ENCODE measurements around the gene SUN1. TPM values are rescaled to one million over a fixed set of nuclear protein-coding genes. Genes with fewer than 3 reads are reported as not detected.

SUN1 gene
- total and polyA plus RNA-seq, 9 of the 15 experiments (the other 6 are each of a cell fraction or from before 2014, with no cell fraction given) = 36.8 to 132 (median 62.3) TPM

GRCh38 chr7:845731-846130, 13.5 kb downstream of the SUN1 start:
- Histone ChIP-seq H2AFZ (ENCODE audit: low read depth, low read length) (no peak overlapping the region), H3K27ac (ENCODE audit: extremely low read depth, low read depth, low read length) (no peak overlapping the region), H3K4me2 (ENCODE audit: insufficient read depth, low read length) (no peak overlapping the region), H3K79me2 (ENCODE audit: control insufficient read depth, insufficient read depth, low read length) (peaks cover 5% of the 10 kb centered on the region; the same call in 1 of the 3 replicates), H4K20me1 (replicated peaks; ENCODE audit: control insufficient read depth, insufficient read depth, low read length) (no peaks in the 10 kb centered on the region), H3K4me1 (replicated peaks in 1 of 2; ENCODE audit: control insufficient read depth in 2 of 2, insufficient read depth in 2 of 2, low read length in 2 of 2) (peaks cover 0 to 9% of the 10 kb centered on the region in 2 experiments; a peak in 1 of 5 replicates), H3K9me3 (replicated peaks; ENCODE audit: control insufficient read depth, insufficient read depth, low read depth, low read length) (peaks cover 3% of the 10 kb centered on the region), H3K9me1 (ENCODE audit: control insufficient read depth, insufficient read depth, low read length) (no peaks in the 10 kb centered on the region), H3K4me3 (no peak overlapping the region), H3K27me3 (ENCODE audit: control insufficient read depth in 2 of 2, insufficient read depth in 2 of 2, low read length in 2 of 2) (no peaks in the 10 kb centered on the region), H3K9ac (ENCODE audit: insufficient read depth in 1 of 2, low read depth in 2 of 2, low read length in 2 of 2) (no peak overlapping the region), H3K36me3 (ENCODE audit: control insufficient read depth, insufficient read depth, low read length) (peaks cover 68% of the 10 kb centered on the region; the same call in 2 of the 3 replicates)
- ATAC-seq (no peak), FAIRE-seq (no peak), DNase-seq (ENCODE audit: extremely low read depth in 1 of 4, low spot score in 3 of 4) (no peak)
- intact Hi-C loops (cut with micrococcal nuclease) (no loop called here), in situ Hi-C loops (cut with MboI) (no loop called here)
- ChIA-PET CTCF (ENCODE audit: low intra/inter-chr PET ratio) (no interaction called here), POLR2A (interaction anchor here (0.6 kb wide), 1 partner anchor 47 kb away, joined by 3 read pairs; no protein-coding TSS in a partner anchor)
- no TSS peak for BruUV-seq (replicated peaks)
- WGBS (ENCODE audit: insufficient coverage, low coverage, missing lambda C conversion rate) = 100% methylated on average over 11 of the region's 11 CpGs
- TF ChIP-seq PURB (CRISPR knock-in tag; IDR thresholded peaks at IDR 0.05; ENCODE audit: low read depth) (no peak), SOX6 (IDR thresholded peaks at IDR 0.05) (no peak), ZNF707 (CRISPR knock-in tag; conservative IDR thresholded peaks at IDR 0.05) (no peak), POLR2H (tag; IDR thresholded peaks at IDR 0.05; ENCODE audit: low read depth) (no peak), USF2 (CRISPR knock-in tag; IDR thresholded peaks at IDR 0.05) (no peak), NR3C1 (CRISPR knock-in tag; IDR thresholded peaks at IDR 0.05) (no peak), CBX3 (IDR thresholded peaks at IDR 0.05; ENCODE audit: borderline replicate concordance in 1 of 2, low read length in 2 of 2) (no peak), CHD7 (IDR thresholded peaks at IDR 0.05; ENCODE audit: low read depth, low read length) (no peak), ZNF184 (CRISPR knock-in tag; IDR thresholded peaks at IDR 0.05) (no peak), KDM5B (IDR thresholded peaks at IDR 0.05; ENCODE audit: insufficient replicate concordance, low read depth, low read length) (no peak)
